Measurements from ENCODE around the gene GNG13. TPM values are rescaled to one million over a fixed set of nuclear protein-coding genes. Genes with fewer than 3 reads are reported as not detected.
"Not testable (repeated sequence)": the region's sequence is repeated elsewhere in the genome, so short reads cannot be mapped to it uniquely, and the experiment has no call there.

GNG13 gene
- total RNA-seq, 1 donor from 2014 or later: not detected

GRCh38 chr16:759110-759910 lies 41.2 kb downstream of the GNG13 start:
- ATAC-seq (peak; percentile 85), DNase-seq (peak; percentile 89)
- Histone ChIP-seq H3K4me3 (no peak overlapping the region), H3K27me3 (no peaks in the 10 kb centered on the region), H3K27ac (peak overlapping the region; percentile 76), H3K4me1 (no peaks in the 10 kb centered on the region), H3K9me3 (no peaks in the 10 kb centered on the region), H3K36me3 (no peaks in the 10 kb centered on the region)
- intact Hi-C loops (cut with DNase I): no loop called here
- no peak for TF ChIP-seq CTCF (IDR thresholded peaks at IDR 0.05)

- no peak for TF ChIP-seq CTCF (IDR thresholded peaks at IDR 0.05)
- no peak for DNase-seq
- Histone ChIP-seq H3K9me3 (no peaks in the 10 kb centered on the region), H3K4me3 (no peak overlapping the region), H3K4me1 (no peaks in the 10 kb centered on the region), H3K27me3 (no peaks in the 10 kb centered on the region), H3K36me3 (no peaks in the 10 kb centered on the region), H3K27ac (no peak overlapping the region)
- intact Hi-C loops (cut with DNase I): no loop called here
- no peak for ATAC-seq
These were observed 44.1 kb downstream of the GNG13 start for GRCh38 chr16:756428-756827.

- no peaks in the 10 kb centered on the region for H3K27me3 ChIP-seq
- H3K4me1 ChIP-seq: no peaks in the 10 kb centered on the region
- H3K4me3 ChIP-seq: no peak overlapping the region
- H3K27ac ChIP-seq: no peak overlapping the region
- ATAC-seq (peak; percentile 45), DNase-seq (no peak)
- H3K9me3 ChIP-seq: no peaks in the 10 kb centered on the region
- no peaks in the 10 kb centered on the region for H3K36me3 ChIP-seq
- no peak for TF ChIP-seq CTCF (IDR thresholded peaks at IDR 0.05)
- intact Hi-C loops (cut with DNase I): no loop called here
These were observed 45.9 kb downstream of the GNG13 start for GRCh38 chr16:754656-755055.

GRCh38 chr16:754121-754607 lies 46.4 kb downstream of the GNG13 start:
- DNase-seq; H3K36me3 ChIP-seq; H3K4me1 ChIP-seq; H3K9me3 ChIP-seq; intact Hi-C loops (cut with DNase I); H3K4me3 ChIP-seq; ATAC-seq; H3K27me3 ChIP-seq; H3K27ac ChIP-seq: not testable (repeated sequence)

- no peak overlapping the region for H3K4me3 ChIP-seq
- DNase-seq (no peak), ATAC-seq (no peak)
- no peak overlapping the region for H3K27ac ChIP-seq
- no peaks in the 10 kb centered on the region for H3K9me3 ChIP-seq
- no peaks in the 10 kb centered on the region for H3K4me1 ChIP-seq
- no peak for TF ChIP-seq CTCF (IDR thresholded peaks at IDR 0.05)
- no peaks in the 10 kb centered on the region for H3K27me3 ChIP-seq
- no peaks in the 10 kb centered on the region for H3K36me3 ChIP-seq
- intact Hi-C loops (cut with DNase I): no loop called here
These were observed 48.6 kb downstream of the GNG13 start for GRCh38 chr16:752007-752312.

GRCh38 chr16:751152-752006 lies 49.2 kb downstream of the GNG13 start:
- Histone ChIP-seq H3K4me1 (no peaks in the 10 kb centered on the region), H3K27me3 (no peaks in the 10 kb centered on the region), H3K4me3 (no peak overlapping the region), H3K36me3 (no peaks in the 10 kb centered on the region), H3K9me3 (no peaks in the 10 kb centered on the region), H3K27ac (no peak overlapping the region)
- ATAC-seq: peak; percentile 72
- peak; percentile 68 for DNase-seq
- no peak for TF ChIP-seq CTCF (IDR thresholded peaks at IDR 0.05)
- intact Hi-C loops (cut with DNase I): no loop called here
